Esophagus muscularis mucosa (tissue), 3 donors: ENCODE measurements around the gene OR3A3.

Experiments used
- CTCF ChIP-seq, 3 experiments: fragments of 200-600 bp in 2 of 3; fragments of 450-650 bp in 1 of 3; sonication (generic) in 2 of 3; IDR thresholded peaks; one replicate each; pipeline ENCODE4 v1.5.1; 2017 to 2019; ENCODE audit warnings: antibody characterized with exemption in 3 of 3, mild to moderate bottlenecking in 2 of 3, moderate library complexity in 1 of 3
- POLR2A ChIP-seq: fragments of 450-650 bp; IDR thresholded peaks from one replicate; pipeline ENCODE4 v1.6.1; 2017; ENCODE audit warnings: antibody characterized with exemption, moderate library complexity, mild to moderate bottlenecking, low read depth
- POLR2AphosphoS5 ChIP-seq, 2 donors: sonication (generic); formaldehyde crosslinking; IDR thresholded peaks; one replicate each; pipeline ENCODE4 v1.6.1; 2017; ENCODE audit warnings: antibody characterized with exemption in 2 of 2

- TF ChIP-seq CTCF (IDR thresholded peaks at IDR 0.05) (no peak), POLR2AphosphoS5 (IDR thresholded peaks at IDR 0.05) (no peak), POLR2A (no peak)
These were observed 36.5 kb downstream of the OR3A3 start for GRCh38 chr17:3447625-3448024.
